LHCN-M2 (cell line): Measurements from ENCODE around the gene RNF115. TPM values are rescaled to one million over a fixed set of nuclear protein-coding genes. Genes with fewer than 3 reads are reported as not detected.
A peak's percentile ranks its signal among the peaks of the same experiment; 100 is the strongest.
"Not testable (repeated sequence)": the region's sequence is repeated elsewhere in the genome, so short reads cannot be mapped to it uniquely, and the experiment has no call there.

Experiments used
- DNase-seq: peaks from one replicate; pipeline ENCODE4 v3.0.0-alpha.2; 2012; ENCODE audit warnings: low read depth
- total RNA-seq: library from RNA; depleted of rRNA; stranded (reverse); fragments of >200 nt; gene quantifications from 2 replicates; pipeline ENCODE4 v1.2.3, GENCODE V29; 2014

The RNF115 gene
- total RNA-seq, 1 experiment from 2014 or later = 13.3 TPM

GRCh38 chr1:145740269-145740668 is 83.6 kb downstream of the RNF115 start:
- DNase-seq = no peak

GRCh38 chr1:145736191-145736590 is 87.7 kb downstream of the RNF115 start:
- no peak for DNase-seq

GRCh38 chr1:145730900-145731299 is 93.0 kb downstream of the RNF115 start:
- no peak for DNase-seq

GRCh38 chr1:145730467-145730866 is 93.4 kb downstream of the RNF115 start:
- no peak for DNase-seq

GRCh38 chr1:145729666-145730436 is 94.0 kb downstream of the RNF115 start:
- no peak for DNase-seq

GRCh38 chr1:145729196-145729595 is 94.7 kb downstream of the RNF115 start:
- no peak for DNase-seq

GRCh38 chr1:145726193-145726592 is 97.7 kb downstream of the RNF115 start:
- not testable (repeated sequence) for DNase-seq

- DNase-seq = peak; percentile 56
These were observed 102.8 kb downstream of the RNF115 start for GRCh38 chr1:145720878-145721671.

GRCh38 chr1:145720556-145720877 is 103.4 kb downstream of the RNF115 start:
- peak; percentile 84 for DNase-seq

- DNase-seq = no peak
These were observed 104.4 kb downstream of the RNF115 start, which contains the start of gene CD160 for GRCh38 chr1:145719230-145720079. Gene CD160, plus strand, starts transcription at chr1:145719499. Its CDS starts 8,829 bp downstream, at chr1:145728328.

GRCh38 chr1:145718465-145718864 is 105.4 kb downstream of the RNF115 start:
- not testable (repeated sequence) for DNase-seq

GRCh38 chr1:145717833-145718232 is 106.1 kb downstream of the RNF115 start:
- DNase-seq = no peak

- DNase-seq = no peak
These were observed 107.1 kb downstream of the RNF115 start for GRCh38 chr1:145716641-145717345.

- DNase-seq = no peak
These were observed 109.3 kb downstream of the RNF115 start for GRCh38 chr1:145714524-145715111.

- no peak for DNase-seq
These were observed 112.7 kb downstream of the RNF115 start for GRCh38 chr1:145711213-145711651.

GRCh38 chr1:145710291-145711027 is 113.4 kb downstream of the RNF115 start:
- DNase-seq = no peak

GRCh38 chr1:145708063-145708462 is 115.8 kb downstream of the RNF115 start:
- DNase-seq = no peak

GRCh38 chr1:145707183-145707867 is 116.6 kb downstream of the RNF115 start, which contains the start of gene PDZK1:
Gene PDZK1, minus strand, starts transcription at chr1:145707368. Its CDS starts 19,347 bp downstream, at chr1:145688021.
- DNase-seq = no peak

GRCh38 chr1:145706086-145706664 is 117.7 kb downstream of the RNF115 start:
- DNase-seq = peak; percentile 19
